ENCODE data around the gene UGT1A7.
"Not testable (repeated sequence)": the region's sequence is repeated elsewhere in the genome, so short reads cannot be mapped to it uniquely, and the experiment has no call there.

Gene UGT1A7

GRCh38 chr2:233681521-233682099 lies at the start of gene UGT1A7:
Gene UGT1A7, plus strand, starts transcription at chr2:233681901. Its CDS starts 37 bp downstream, at chr2:233681938.
- no peak for DNase-seq (ENCODE audit: insufficient read length, low spot score)
- no peak for TF ChIP-seq CTCF (IDR thresholded peaks at IDR 0.05; ENCODE audit: insufficient read depth, missing control alignments)
- FAIRE-seq: no peak

DNA sequence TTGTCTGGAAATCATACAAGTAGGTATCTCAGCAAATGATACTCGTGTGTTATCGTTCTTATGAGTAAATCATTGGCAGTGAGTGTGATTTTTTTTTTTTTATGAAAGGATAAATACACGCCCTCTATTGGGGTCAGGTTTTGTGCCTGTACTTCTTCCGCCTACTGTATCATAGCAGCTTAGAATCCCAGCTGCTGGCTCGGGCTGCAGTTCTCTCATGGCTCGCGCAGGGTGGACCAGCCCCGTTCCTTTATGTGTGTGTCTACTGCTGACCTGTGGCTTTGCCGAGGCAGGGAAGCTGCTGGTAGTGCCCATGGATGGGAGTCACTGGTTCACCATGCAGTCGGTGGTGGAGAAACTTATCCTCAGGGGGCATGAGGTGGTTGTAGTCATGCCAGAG lies 45.4 kb upstream of the UGT1A7 start, which contains the start of gene UGT1A10:
UGT1A10 (plus strand) TSS at position 143 of the 400 bp plus-strand sequence; CDS start at position 218, 75 bp downstream.
- not testable (repeated sequence) for FAIRE-seq; DNase-seq (ENCODE audit: insufficient read length, low spot score)

GRCh38 chr2:233638836-233639235 lies 42.9 kb upstream of the UGT1A7 start:
- FAIRE-seq: no peak
- no peak for DNase-seq (ENCODE audit: insufficient read length, low spot score)

GRCh38 chr2:233639860-233640259 lies 41.8 kb upstream of the UGT1A7 start:
- FAIRE-seq (no peak), DNase-seq (ENCODE audit: insufficient read length, low spot score) (no peak)
- no peak for TF ChIP-seq CTCF (IDR thresholded peaks at IDR 0.05; ENCODE audit: insufficient read depth, missing control alignments)

More at GRCh38 chr2:233638836-233639235, 42.9 kb upstream of the UGT1A7 start:
- no peak for TF ChIP-seq CTCF (IDR thresholded peaks at IDR 0.05; ENCODE audit: insufficient read depth, missing control alignments)

DNA sequence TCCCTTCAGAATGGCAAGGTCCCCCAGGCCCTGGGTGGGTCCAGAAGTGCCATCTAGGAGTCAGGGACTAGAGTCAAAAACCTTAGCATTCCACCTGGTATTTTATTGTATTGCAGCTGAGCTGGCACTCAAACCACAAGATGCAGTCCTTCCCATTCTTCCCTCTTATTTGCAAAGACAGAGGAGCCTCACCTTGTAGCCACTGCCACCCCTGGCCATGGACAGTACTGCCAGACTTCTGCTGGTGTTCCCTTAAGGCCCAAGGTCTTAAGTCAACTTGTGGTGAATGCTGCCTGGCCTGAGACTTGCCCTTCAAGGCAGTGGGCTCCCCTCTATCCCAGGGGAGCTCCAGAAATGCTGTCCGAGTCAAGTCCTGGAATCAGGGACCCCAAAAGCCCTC lies 38.6 kb upstream of the UGT1A7 start:
- TF ChIP-seq CTCF (IDR thresholded peaks at IDR 0.05; ENCODE audit: insufficient read depth, missing control alignments): no peak
- no peak for DNase-seq (ENCODE audit: insufficient read length, low spot score)
- FAIRE-seq: no peak

- not testable (repeated sequence) for DNase-seq (ENCODE audit: insufficient read length, low spot score); FAIRE-seq
Measured at GRCh38 chr2:233646033-233646432, 35.7 kb upstream of the UGT1A7 start.

DNA sequence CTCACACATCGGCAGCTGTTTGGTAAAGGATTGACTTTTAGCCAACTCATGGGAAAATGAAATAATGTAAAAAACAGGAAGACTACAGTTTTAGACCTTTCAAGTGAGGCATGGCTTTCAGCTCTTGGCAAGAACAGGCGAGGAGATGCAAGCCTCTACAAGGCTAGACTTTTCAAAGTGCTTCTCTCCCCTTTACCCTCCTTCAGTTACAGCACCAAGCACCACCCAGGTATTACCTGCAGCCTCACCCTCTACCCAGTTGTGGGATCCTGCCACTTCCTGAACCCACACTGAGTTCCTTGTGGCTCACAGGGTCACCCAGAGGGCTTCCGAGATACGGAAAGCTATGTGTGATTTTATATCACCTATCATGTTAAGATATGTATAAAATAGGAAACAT lies 30.7 kb upstream of the UGT1A7 start:
- no peak for DNase-seq (ENCODE audit: insufficient read length, low spot score)
- no peak for TF ChIP-seq CTCF (IDR thresholded peaks at IDR 0.05; ENCODE audit: insufficient read depth, missing control alignments)
- FAIRE-seq: no peak

DNA sequence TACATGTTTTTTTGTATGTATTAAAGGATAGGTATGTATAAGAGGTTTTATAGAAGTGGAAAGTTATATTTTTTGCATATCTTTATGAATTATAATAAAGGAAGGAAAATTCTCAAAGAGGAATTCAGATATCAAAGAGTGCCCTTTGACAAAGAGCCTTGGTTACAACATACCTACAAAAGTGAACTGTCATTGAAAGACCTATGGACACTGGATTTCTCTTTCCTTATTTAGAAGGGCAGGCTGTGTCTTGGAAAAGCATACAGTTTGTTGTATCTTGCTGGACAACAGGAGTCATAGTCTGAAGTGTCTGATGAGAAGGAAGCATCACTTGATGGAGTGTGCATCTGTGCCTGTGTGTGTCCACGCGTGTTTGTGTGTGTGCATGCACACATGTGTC lies 30.3 kb upstream of the UGT1A7 start:
- FAIRE-seq (no peak), DNase-seq (ENCODE audit: insufficient read length, low spot score) (no peak)
- no peak for TF ChIP-seq CTCF (IDR thresholded peaks at IDR 0.05; ENCODE audit: insufficient read depth, missing control alignments)

Measured in D721Med (cell line).